NB4 (cell line): ENCODE results near the gene ABO.

Experiments
- POLR2A ChIP-seq: IDR thresholded peaks from 2 replicates; pipeline ENCODE4 v1.6.1; 2011; ENCODE audit warnings: mild to moderate bottlenecking; ENCODE audit not compliant: insufficient read length; ENCODE audit errors: extremely low read depth
- TF ChIP-seq, protein P1 (sequence below): IDR thresholded peaks from one replicate; pipeline ENCODE4 v1.5.1; 2012; ENCODE audit warnings: low read depth, low read length
- TF ChIP-seq, protein P2 (sequence below): IDR thresholded peaks from 2 replicates; pipeline ENCODE4 v1.6.1; 2011; ENCODE audit warnings: low read depth, low read length

DNA sequence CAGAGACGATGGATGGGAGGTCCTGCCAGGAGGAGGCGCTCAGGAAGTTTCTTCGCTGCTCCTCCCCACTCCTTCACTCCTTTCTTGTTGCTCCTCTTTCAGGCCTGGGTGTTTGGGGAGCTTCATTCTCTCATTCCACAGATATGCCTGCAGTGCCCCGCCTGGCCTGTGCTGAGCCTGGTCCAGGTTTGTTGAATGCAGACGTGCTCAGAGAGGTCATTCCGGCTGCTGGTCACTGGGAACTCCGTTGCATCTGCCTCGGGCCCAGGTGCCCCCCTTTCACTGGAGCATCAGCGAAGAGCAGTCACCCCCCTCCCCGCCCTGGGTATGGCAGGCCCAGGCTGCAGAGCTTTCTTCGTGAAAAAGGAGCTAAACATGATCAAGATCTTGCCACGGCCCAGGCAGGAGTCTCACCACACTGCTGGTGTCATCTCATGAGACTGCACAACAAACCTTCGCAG, 45.5 kb upstream of the ABO start:
- TF ChIP-seq, protein P1, sequence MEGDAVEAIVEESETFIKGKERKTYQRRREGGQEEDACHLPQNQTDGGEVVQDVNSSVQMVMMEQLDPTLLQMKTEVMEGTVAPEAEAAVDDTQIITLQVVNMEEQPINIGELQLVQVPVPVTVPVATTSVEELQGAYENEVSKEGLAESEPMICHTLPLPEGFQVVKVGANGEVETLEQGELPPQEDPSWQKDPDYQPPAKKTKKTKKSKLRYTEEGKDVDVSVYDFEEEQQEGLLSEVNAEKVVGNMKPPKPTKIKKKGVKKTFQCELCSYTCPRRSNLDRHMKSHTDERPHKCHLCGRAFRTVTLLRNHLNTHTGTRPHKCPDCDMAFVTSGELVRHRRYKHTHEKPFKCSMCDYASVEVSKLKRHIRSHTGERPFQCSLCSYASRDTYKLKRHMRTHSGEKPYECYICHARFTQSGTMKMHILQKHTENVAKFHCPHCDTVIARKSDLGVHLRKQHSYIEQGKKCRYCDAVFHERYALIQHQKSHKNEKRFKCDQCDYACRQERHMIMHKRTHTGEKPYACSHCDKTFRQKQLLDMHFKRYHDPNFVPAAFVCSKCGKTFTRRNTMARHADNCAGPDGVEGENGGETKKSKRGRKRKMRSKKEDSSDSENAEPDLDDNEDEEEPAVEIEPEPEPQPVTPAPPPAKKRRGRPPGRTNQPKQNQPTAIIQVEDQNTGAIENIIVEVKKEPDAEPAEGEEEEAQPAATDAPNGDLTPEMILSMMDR, result no peak
- no peak for TF ChIP-seq POLR2A
- TF ChIP-seq, protein P2, sequence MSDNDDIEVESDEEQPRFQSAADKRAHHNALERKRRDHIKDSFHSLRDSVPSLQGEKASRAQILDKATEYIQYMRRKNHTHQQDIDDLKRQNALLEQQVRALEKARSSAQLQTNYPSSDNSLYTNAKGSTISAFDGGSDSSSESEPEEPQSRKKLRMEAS, result no peak
